Measurements from ENCODE around the gene IFT88. TPM values are rescaled to one million over a fixed set of nuclear protein-coding genes. Genes with fewer than 3 reads are reported as not detected.

The IFT88 gene
- polyA plus RNA-seq, 1 of the 3 experiments (the other 2 are of a cell fraction) = 6.2 TPM

DNA sequence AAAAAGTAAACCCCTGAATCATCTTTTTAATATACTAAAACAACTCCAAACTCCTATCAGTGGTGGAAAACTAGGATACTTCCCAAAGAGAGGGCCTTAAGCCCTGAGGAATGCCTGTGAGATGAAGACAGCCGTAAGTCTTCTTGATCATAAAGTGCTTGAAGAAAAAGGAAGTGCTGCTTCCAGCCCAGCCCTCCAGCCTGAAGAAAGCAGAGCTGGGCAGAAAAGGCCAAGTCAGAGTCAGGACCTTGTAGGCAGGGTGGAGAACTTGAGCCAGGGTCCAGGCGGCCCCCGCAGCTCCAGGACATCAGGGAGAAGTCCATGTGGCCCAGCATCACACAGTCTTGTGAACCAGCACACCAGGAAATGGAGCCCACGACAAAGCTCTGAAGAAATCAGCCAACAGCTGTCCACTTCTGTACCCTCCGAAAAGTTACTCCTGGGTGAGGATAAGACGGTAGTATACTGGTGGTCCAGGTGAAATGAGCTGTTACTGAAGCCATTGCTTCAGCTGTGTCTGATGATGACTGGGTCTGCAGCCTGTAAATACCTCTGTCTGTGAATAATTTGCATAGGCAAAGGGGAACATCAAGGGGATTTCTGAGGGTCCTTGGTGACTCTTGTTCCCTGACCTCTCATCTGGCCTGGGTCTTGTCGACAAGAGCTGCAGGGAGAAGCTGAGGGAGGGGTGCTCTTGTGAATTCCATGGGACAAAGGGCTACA, 22.6 kb upstream of the IFT88 start:
- Histone ChIP-seq H3K4me1 (ENCODE audit: control insufficient read depth in 1 of 2, insufficient read depth in 2 of 2, low read depth in 1 of 2, low read length in 1 of 2) (no peaks in the 10 kb centered on the region), H3F3A (replicated peaks; ENCODE audit: insufficient read depth) (no peaks in the 10 kb centered on the region), H3K36me3 (replicated peaks in 1 of 2; ENCODE audit: control insufficient read depth in 1 of 2, insufficient read depth in 2 of 2, low read length in 1 of 2) (no peaks in the 10 kb centered on the region), H3K9me2 (no peaks in the 10 kb centered on the region), H3K9ac (no peak overlapping the region), H3K4me2 (no peak overlapping the region), H3K4me3 (ENCODE audit: low read depth in 2 of 2, low read length in 1 of 2) (no peak overlapping the region), H4K20me1 (ENCODE audit: insufficient read depth) (no peaks in the 10 kb centered on the region), H3K79me2 (ENCODE audit: insufficient read depth) (no peaks in the 10 kb centered on the region), H3K27me3 (ENCODE audit: insufficient read depth) (no peaks in the 10 kb centered on the region), H2AFZ (ENCODE audit: low read depth) (no peak overlapping the region), H3K27ac (ENCODE audit: low read depth in 2 of 2, low read length in 1 of 2) (no peak overlapping the region), H3K9me3 (no peaks in the 10 kb centered on the region)
- CTCF ChIA-PET = interaction anchor here (0.8 to 1.6 kb wide), 2 partner anchors 9 to 21 kb away, joined by 3 read pairs; no protein-coding TSS in a partner anchor
- 67% methylated on average over 5 of the region's 7 CpGs for WGBS (ENCODE audit: low lambda C conversion rate)
- no peak for DNase-seq
- TF ChIP-seq FOSL2 (IDR thresholded peaks at IDR 0.05; ENCODE audit: borderline replicate concordance, low read depth) (no peak), RFX5 (IDR thresholded peaks at IDR 0.05; ENCODE audit: low read length) (no peak), RCOR1 (IDR thresholded peaks at IDR 0.05; ENCODE audit: low read length) (no peak), CHD2 (IDR thresholded peaks at IDR 0.05; ENCODE audit: low read length, partially characterized antibody) (no peak), POLR2AphosphoS5 (IDR thresholded peaks at IDR 0.05; ENCODE audit: low read depth, low read length) (no peak)
- TF ChIP-seq, protein P1, sequence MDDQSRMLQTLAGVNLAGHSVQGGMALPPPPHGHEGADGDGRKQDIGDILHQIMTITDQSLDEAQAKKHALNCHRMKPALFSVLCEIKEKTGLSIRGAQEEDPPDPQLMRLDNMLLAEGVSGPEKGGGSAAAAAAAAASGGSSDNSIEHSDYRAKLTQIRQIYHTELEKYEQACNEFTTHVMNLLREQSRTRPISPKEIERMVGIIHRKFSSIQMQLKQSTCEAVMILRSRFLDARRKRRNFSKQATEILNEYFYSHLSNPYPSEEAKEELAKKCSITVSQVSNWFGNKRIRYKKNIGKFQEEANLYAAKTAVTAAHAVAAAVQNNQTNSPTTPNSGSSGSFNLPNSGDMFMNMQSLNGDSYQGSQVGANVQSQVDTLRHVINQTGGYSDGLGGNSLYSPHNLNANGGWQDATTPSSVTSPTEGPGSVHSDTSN (IDR thresholded peaks at IDR 0.05) = no peak
- POLR2A ChIA-PET = no interaction called here

DNA sequence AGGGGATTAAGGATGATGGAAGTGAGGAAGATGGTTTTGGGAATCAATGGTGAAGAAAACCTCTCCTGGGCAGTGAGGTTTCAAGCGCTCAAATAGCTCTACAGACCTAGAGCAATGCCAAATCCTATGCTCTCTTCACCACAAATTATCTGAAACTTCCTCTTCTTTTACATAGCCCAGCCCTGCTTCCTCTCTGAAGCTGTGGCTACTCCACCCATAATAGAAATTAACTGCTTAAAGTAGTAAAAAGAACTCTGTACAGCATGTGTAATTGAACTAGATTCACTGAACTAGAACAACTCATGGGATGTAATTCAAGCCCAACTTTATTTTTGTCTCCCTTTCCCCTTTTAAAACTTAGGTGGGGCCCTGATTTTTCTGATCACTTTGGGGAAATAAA, 20.4 kb upstream of the IFT88 start:
- Histone ChIP-seq H3K9me3 (no peaks in the 10 kb centered on the region), H3K9me2 (no peaks in the 10 kb centered on the region), H4K20me1 (ENCODE audit: insufficient read depth) (no peaks in the 10 kb centered on the region), H3K36me3 (replicated peaks in 1 of 2; ENCODE audit: control insufficient read depth in 1 of 2, insufficient read depth in 2 of 2, low read length in 1 of 2) (no peaks in the 10 kb centered on the region), H3K4me1 (ENCODE audit: control insufficient read depth in 1 of 2, insufficient read depth in 2 of 2, low read depth in 1 of 2, low read length in 1 of 2) (no peaks in the 10 kb centered on the region), H3K4me2 (no peak overlapping the region), H3K27ac (ENCODE audit: low read depth in 2 of 2, low read length in 1 of 2) (no peak overlapping the region), H3K79me2 (ENCODE audit: insufficient read depth) (no peaks in the 10 kb centered on the region), H2AFZ (ENCODE audit: low read depth) (no peak overlapping the region), H3K27me3 (ENCODE audit: insufficient read depth) (no peaks in the 10 kb centered on the region), H3F3A (replicated peaks; ENCODE audit: insufficient read depth) (no peaks in the 10 kb centered on the region), H3K9ac (no peak overlapping the region), H3K4me3 (ENCODE audit: low read depth in 2 of 2, low read length in 1 of 2) (no peak overlapping the region)
- CTCF ChIA-PET = no interaction called here
- DNase-seq = no peak
- WGBS (ENCODE audit: low lambda C conversion rate) = 100% methylated on average over 1 of the region's 1 CpG
- POLR2A ChIA-PET = no interaction called here
- TF ChIP-seq MXI1 (IDR thresholded peaks at IDR 0.05; ENCODE audit: low read depth, low read length) (no peak), NRF1 (IDR thresholded peaks at IDR 0.05; ENCODE audit: low read depth, low read length) (no peak), EP300 (IDR thresholded peaks at IDR 0.05; ENCODE audit: borderline replicate concordance in 1 of 2, low read depth in 1 of 2, low read length in 1 of 2) (no peak), GATA2 (CRISPR knock-in tag; IDR thresholded peaks at IDR 0.05) (no peak), EZH2phosphoT487 (IDR thresholded peaks at IDR 0.05; ENCODE audit: borderline replicate concordance, low read depth) (no peak), FOXM1 (IDR thresholded peaks at IDR 0.05; ENCODE audit: low read depth) (no peak), JUND (IDR thresholded peaks at IDR 0.05) (no peak), YY1 (IDR thresholded peaks at IDR 0.05; ENCODE audit: low read depth) (no peak)
- TF ChIP-seq, protein P2, sequence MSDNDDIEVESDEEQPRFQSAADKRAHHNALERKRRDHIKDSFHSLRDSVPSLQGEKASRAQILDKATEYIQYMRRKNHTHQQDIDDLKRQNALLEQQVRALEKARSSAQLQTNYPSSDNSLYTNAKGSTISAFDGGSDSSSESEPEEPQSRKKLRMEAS (IDR thresholded peaks at IDR 0.05; ENCODE audit: low read depth) = no peak
- TF ChIP-seq, protein P3, sequence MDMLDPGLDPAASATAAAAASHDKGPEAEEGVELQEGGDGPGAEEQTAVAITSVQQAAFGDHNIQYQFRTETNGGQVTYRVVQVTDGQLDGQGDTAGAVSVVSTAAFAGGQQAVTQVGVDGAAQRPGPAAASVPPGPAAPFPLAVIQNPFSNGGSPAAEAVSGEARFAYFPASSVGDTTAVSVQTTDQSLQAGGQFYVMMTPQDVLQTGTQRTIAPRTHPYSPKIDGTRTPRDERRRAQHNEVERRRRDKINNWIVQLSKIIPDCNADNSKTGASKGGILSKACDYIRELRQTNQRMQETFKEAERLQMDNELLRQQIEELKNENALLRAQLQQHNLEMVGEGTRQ (IDR thresholded peaks at IDR 0.05; ENCODE audit: borderline replicate concordance, low read depth, low read length) = no peak
- TF ChIP-seq, protein P4, sequence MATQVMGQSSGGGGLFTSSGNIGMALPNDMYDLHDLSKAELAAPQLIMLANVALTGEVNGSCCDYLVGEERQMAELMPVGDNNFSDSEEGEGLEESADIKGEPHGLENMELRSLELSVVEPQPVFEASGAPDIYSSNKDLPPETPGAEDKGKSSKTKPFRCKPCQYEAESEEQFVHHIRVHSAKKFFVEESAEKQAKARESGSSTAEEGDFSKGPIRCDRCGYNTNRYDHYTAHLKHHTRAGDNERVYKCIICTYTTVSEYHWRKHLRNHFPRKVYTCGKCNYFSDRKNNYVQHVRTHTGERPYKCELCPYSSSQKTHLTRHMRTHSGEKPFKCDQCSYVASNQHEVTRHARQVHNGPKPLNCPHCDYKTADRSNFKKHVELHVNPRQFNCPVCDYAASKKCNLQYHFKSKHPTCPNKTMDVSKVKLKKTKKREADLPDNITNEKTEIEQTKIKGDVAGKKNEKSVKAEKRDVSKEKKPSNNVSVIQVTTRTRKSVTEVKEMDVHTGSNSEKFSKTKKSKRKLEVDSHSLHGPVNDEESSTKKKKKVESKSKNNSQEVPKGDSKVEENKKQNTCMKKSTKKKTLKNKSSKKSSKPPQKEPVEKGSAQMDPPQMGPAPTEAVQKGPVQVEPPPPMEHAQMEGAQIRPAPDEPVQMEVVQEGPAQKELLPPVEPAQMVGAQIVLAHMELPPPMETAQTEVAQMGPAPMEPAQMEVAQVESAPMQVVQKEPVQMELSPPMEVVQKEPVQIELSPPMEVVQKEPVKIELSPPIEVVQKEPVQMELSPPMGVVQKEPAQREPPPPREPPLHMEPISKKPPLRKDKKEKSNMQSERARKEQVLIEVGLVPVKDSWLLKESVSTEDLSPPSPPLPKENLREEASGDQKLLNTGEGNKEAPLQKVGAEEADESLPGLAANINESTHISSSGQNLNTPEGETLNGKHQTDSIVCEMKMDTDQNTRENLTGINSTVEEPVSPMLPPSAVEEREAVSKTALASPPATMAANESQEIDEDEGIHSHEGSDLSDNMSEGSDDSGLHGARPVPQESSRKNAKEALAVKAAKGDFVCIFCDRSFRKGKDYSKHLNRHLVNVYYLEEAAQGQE (IDR thresholded peaks at IDR 0.05; ENCODE audit: low read depth, low read length) = no peak
- TF ChIP-seq, protein P5, sequence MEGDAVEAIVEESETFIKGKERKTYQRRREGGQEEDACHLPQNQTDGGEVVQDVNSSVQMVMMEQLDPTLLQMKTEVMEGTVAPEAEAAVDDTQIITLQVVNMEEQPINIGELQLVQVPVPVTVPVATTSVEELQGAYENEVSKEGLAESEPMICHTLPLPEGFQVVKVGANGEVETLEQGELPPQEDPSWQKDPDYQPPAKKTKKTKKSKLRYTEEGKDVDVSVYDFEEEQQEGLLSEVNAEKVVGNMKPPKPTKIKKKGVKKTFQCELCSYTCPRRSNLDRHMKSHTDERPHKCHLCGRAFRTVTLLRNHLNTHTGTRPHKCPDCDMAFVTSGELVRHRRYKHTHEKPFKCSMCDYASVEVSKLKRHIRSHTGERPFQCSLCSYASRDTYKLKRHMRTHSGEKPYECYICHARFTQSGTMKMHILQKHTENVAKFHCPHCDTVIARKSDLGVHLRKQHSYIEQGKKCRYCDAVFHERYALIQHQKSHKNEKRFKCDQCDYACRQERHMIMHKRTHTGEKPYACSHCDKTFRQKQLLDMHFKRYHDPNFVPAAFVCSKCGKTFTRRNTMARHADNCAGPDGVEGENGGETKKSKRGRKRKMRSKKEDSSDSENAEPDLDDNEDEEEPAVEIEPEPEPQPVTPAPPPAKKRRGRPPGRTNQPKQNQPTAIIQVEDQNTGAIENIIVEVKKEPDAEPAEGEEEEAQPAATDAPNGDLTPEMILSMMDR (IDR thresholded peaks at IDR 0.05) = no peak
- TF ChIP-seq, protein P6, sequence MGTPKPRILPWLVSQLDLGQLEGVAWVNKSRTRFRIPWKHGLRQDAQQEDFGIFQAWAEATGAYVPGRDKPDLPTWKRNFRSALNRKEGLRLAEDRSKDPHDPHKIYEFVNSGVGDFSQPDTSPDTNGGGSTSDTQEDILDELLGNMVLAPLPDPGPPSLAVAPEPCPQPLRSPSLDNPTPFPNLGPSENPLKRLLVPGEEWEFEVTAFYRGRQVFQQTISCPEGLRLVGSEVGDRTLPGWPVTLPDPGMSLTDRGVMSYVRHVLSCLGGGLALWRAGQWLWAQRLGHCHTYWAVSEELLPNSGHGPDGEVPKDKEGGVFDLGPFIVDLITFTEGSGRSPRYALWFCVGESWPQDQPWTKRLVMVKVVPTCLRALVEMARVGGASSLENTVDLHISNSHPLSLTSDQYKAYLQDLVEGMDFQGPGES (IDR thresholded peaks at IDR 0.05; ENCODE audit: low read depth, low read length) = no peak
